Sigmoid colon (tissue), 7 donors: ENCODE results near the gene HSD17B12. TPM values are rescaled to one million over a fixed set of nuclear protein-coding genes. Genes with fewer than 3 reads are reported as not detected.

ENCODE experiments used
- DNase-seq: peaks from one replicate; pipeline ENCODE4 v3.0.0-alpha.2; 2019
- H3K27ac ChIP-seq, 4 donors: fragments of 200-600 bp; sonication (generic); one replicate each; pipeline ENCODE4 v1.5.1; 2016 to 2019; ENCODE audit warnings: mild to moderate bottlenecking in 1 of 4
- H3K27me3 ChIP-seq, 3 donors: fragments of 200-600 bp; sonication (generic); one replicate each; pipeline ENCODE4 v1.5.1; 2019; ENCODE audit warnings: mild to moderate bottlenecking in 1 of 3
- H3K36me3 ChIP-seq, 4 donors: fragments of 200-600 bp; sonication (generic); one replicate each; pipeline ENCODE4 v1.5.1; 2016 to 2019
- H3K4me1 ChIP-seq, 4 donors: fragments of 200-600 bp; sonication (generic); one replicate each; pipeline ENCODE4 v1.5.1; 2017 to 2019
- H3K4me3 ChIP-seq, 4 donors: fragments of 200-600 bp; sonication (generic); one replicate each; pipeline ENCODE4 v1.5.1; 2017 to 2019; ENCODE audit warnings: mild to moderate bottlenecking in 2 of 4, moderate library complexity in 1 of 4
- H3K9me3 ChIP-seq, 4 donors: fragments of 200-600 bp in 3 of 4; sonication (generic) in 3 of 4; one replicate each; pipeline versions ENCODE4 v1.5.1 to v1.6.1; 2013 to 2019
- CTCF ChIP-seq, 4 experiments: fragments of 450-650 bp in 3 of 4; fragments of 200-600 bp in 1 of 4; IDR thresholded peaks; one replicate each; pipeline ENCODE4 v1.5.1; 2016 to 2019; ENCODE audit warnings: antibody characterized with exemption in 4 of 4, mild to moderate bottlenecking in 3 of 4, moderate library complexity in 2 of 4
- EP300 ChIP-seq, 4 donors: sonication (generic); formaldehyde crosslinking; IDR thresholded peaks; one replicate each; pipeline ENCODE4 v1.6.1; 2017; ENCODE audit warnings: antibody characterized with exemption in 4 of 4
- POLR2A ChIP-seq, 2 donors: fragments of 450-650 bp; IDR thresholded peaks; one replicate each; pipeline ENCODE4 v1.6.1; 2016; ENCODE audit warnings: antibody characterized with exemption in 2 of 2, mild to moderate bottlenecking in 2 of 2, moderate library complexity in 2 of 2
- POLR2AphosphoS5 ChIP-seq, 4 donors: sonication (generic); formaldehyde crosslinking; IDR thresholded peaks; one replicate each; pipeline ENCODE4 v1.6.1; 2017; ENCODE audit warnings: antibody characterized with exemption in 4 of 4
- WGBS, 2 donors: extraction: QIAGEN DNeasy Blood & Tissue Kit; methylation state at CpG; one replicate each; pipeline ENCODE4 v1.1.7; 2013; 5-methylcytosine and 5-hydroxymethylcytosine counted together
- intact Hi-C: fragments of 100-400 bp; cut with DNase I; formaldehyde crosslinking; loops from one replicate; pipeline ENCODE4 v1.15.1; 2023
- polyA plus RNA-seq, 3 donors: library from polyadenylated mRNA; stranded (reverse); fragments of 200-250 nt; gene quantifications; one replicate each; pipeline ENCODE4 v1.2.3, GENCODE V29; 2013
- total RNA-seq, 4 donors: library from RNA; depleted of rRNA; stranded (reverse); fragments of >200 nt; gene quantifications; one replicate each; pipeline ENCODE4 v1.1.0, GENCODE V29; 2016
- donor health status: healthy with polysubstance abuse.
- donor health status: Bipolar disorder and iron deficiency.
- donor health status: healthy.

The HSD17B12 gene
- total and polyA plus RNA-seq, 7 donors, result 21.6 to 53.4 (median 34.9) TPM

GRCh38 chr11:43842021-43842420 lies 161.5 kb downstream of the HSD17B12 start:
- intact Hi-C loops, result no loop called here
- no peaks in the 10 kb centered on the region for H3K27me3 ChIP-seq
- H3K36me3 ChIP-seq, result peaks cover 0 to 14% (median 0%) of the 10 kb centered on the region in 4 donors
- H3K4me3 ChIP-seq, result no peak overlapping the region
- H3K4me1 ChIP-seq, result no peaks in the 10 kb centered on the region
- H3K9me3 ChIP-seq, result no peaks in the 10 kb centered on the region
- WGBS, 2 donors, result 87 to 89% methylated on average over 1 of the region's 1 CpG
- TF ChIP-seq POLR2A (IDR thresholded peaks at IDR 0.05) (no peak), EP300 (IDR thresholded peaks at IDR 0.05) (no peak)
- H3K27ac ChIP-seq, result no peak overlapping the region
- DNase-seq, result no peak

- 95 to 98% methylated on average over 3 of the region's 3 CpGs for WGBS, 2 donors
- H3K4me1 ChIP-seq, result no peaks in the 10 kb centered on the region
- H3K27ac ChIP-seq, result no peak overlapping the region
- H3K27me3 ChIP-seq, result no peaks in the 10 kb centered on the region
- intact Hi-C loops, result no loop called here
- no peak overlapping the region for H3K4me3 ChIP-seq
- TF ChIP-seq EP300 (IDR thresholded peaks at IDR 0.05), result no peak
- no peak for TF ChIP-seq POLR2A (IDR thresholded peaks at IDR 0.05)
- TF ChIP-seq POLR2AphosphoS5 (IDR thresholded peaks at IDR 0.05), result no peak
- no peak for TF ChIP-seq CTCF (IDR thresholded peaks at IDR 0.05)
- DNase-seq, result no peak
- H3K9me3 ChIP-seq, result no peaks in the 10 kb centered on the region
- H3K36me3 ChIP-seq, result no peaks in the 10 kb centered on the region
Measured at GRCh38 chr11:43845816-43846215, 165.3 kb downstream of the HSD17B12 start.

GRCh38 chr11:43852057-43852636 lies 171.6 kb downstream of the HSD17B12 start:
- Histone ChIP-seq H3K27ac (no peak overlapping the region), H3K27me3 (no peaks in the 10 kb centered on the region), H3K36me3 (peaks cover 0 to 25% (median 0%) of the 10 kb centered on the region in 4 donors), H3K4me1 (no peaks in the 10 kb centered on the region), H3K4me3 (no peak overlapping the region), H3K9me3 (no peaks in the 10 kb centered on the region)
- DNase-seq, result no peak
- TF ChIP-seq CTCF (IDR thresholded peaks at IDR 0.05) (peak in 3 of 4 experiments; percentile 40 to 65 (median 64)), POLR2A (IDR thresholded peaks at IDR 0.05) (no peak), EP300 (IDR thresholded peaks at IDR 0.05) (no peak), POLR2AphosphoS5 (IDR thresholded peaks at IDR 0.05) (no peak)
- intact Hi-C loops, result loop anchor here (10.0 kb wide), 1 partner anchor 167 kb away; the partner anchor contains the start of gene HSD17B12
- WGBS, 2 donors, result 34 to 40% methylated on average over 4 of the region's 4 CpGs

GRCh38 chr11:43853781-43854180 lies 173.2 kb downstream of the HSD17B12 start:
- DNase-seq, result no peak
- Histone ChIP-seq H3K36me3 (peaks cover 0 to 25% (median 0%) of the 10 kb centered on the region in 4 donors), H3K4me3 (no peak overlapping the region), H3K4me1 (no peaks in the 10 kb centered on the region), H3K9me3 (no peaks in the 10 kb centered on the region), H3K27ac (no peak overlapping the region), H3K27me3 (no peaks in the 10 kb centered on the region)
- intact Hi-C loops, result loop anchor here (10.0 kb wide), 1 partner anchor 169 kb away; the partner anchor contains the start of gene HSD17B12
- TF ChIP-seq POLR2A (IDR thresholded peaks at IDR 0.05) (no peak), CTCF (IDR thresholded peaks at IDR 0.05) (no peak), EP300 (IDR thresholded peaks at IDR 0.05) (no peak), POLR2AphosphoS5 (IDR thresholded peaks at IDR 0.05) (no peak)

GRCh38 chr11:43856993-43857392 lies 176.5 kb downstream of the HSD17B12 start:
- Histone ChIP-seq H3K9me3 (no peaks in the 10 kb centered on the region), H3K27me3 (no peaks in the 10 kb centered on the region), H3K36me3 (peaks cover 0 to 25% (median 0%) of the 10 kb centered on the region in 4 donors), H3K4me3 (no peak overlapping the region), H3K27ac (no peak overlapping the region), H3K4me1 (no peaks in the 10 kb centered on the region)
- intact Hi-C loops, result loop anchor here (10.0 kb wide), 1 partner anchor 172 kb away; the partner anchor contains the start of gene HSD17B12
- 96% methylated on average over 3 of the region's 3 CpGs for WGBS, 2 donors
- DNase-seq, result no peak
- no peak for TF ChIP-seq POLR2A (IDR thresholded peaks at IDR 0.05)
- no peak for TF ChIP-seq POLR2AphosphoS5 (IDR thresholded peaks at IDR 0.05)
- no peak for TF ChIP-seq CTCF (IDR thresholded peaks at IDR 0.05)
- TF ChIP-seq EP300 (IDR thresholded peaks at IDR 0.05), result no peak
